Thoracic aorta endothelial cell (primary cell): ENCODE results near the gene ZDBF2. TPM values are rescaled to one million over a fixed set of nuclear protein-coding genes. Genes with fewer than 3 reads are reported as not detected.

ENCODE experiments used
- small RNA-seq: library from RNA; depleted of rRNA; stranded (forward); fragments of <200 nt; gene quantifications from one replicate; pipeline ENCODE3, GENCODE V24; 2012
- total RNA-seq: library from RNA; depleted of rRNA; stranded (reverse); fragments of >200 nt; gene quantifications from 2 replicates; pipeline ENCODE4 v1.2.3, GENCODE V29; 2012

The ZDBF2 gene
- 19.2 and 21.4 TPM in 2 replicates for total RNA-seq

DNA sequence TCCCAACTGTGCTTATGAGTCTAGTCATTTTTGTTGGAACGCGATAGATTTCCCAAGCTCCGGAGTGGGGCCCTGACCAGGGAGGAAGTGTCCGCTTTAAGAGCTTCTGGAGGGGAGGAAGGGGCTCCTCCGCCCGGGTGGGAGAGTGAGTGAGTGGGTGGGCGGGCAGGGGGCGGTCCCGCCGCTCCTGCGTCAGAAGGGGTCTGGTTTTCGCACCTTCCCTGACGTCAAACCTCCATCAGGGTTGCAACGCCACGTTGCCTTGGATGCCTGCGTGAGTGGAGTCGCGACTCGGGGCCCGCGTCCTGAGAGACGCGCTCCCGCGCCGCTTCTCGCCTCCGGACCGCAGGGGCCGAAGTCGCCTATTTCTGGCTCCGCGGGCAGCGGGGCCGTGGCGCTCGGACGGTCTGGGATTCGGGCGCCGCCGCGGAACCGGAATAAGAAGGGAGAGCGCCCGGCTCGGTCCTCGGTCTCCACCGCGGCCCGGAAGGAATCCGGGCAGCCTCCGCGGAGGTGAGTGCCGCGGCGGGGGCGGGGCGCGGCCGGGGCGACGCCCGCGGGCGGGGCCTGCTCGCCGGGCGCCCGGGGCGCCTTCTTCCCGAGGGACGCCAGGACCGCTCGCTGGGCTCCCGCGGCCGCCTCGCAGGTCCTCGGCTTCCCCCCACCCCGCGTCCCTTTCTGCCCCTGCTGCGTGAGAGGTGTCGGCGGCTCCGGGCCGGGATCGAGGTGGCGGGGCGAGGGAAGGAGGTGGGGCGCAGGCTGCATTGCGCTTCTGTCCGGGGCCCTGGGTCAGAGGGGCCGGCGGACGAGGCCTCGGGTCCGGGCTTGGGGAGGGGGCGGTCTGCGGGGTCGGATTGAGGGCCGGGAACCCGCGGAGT, at the start of gene ZDBF2:
Gene ZDBF2 (plus strand): TSS at position 230 of the 878 bp plus-strand sequence. CDS start 7,187 bp downstream, outside the sequence.

Small RNA genes within 50 kb of the gene (small RNA-seq; reads per million reads assigned to genes)
- not detected for gene HMGN1P6
- gene RN7SKP260, result not detected

Other genes starting within 250 kb of the ZDBF2 start
- gene INO80D, start 188.5 kb upstream of the ZDBF2 start, total RNA-seq, result 17.2 and 17.7 TPM in 2 replicates
- 165 and 198 TPM in 2 replicates for gene NDUFS1, start 115.2 kb upstream of the ZDBF2 start, total RNA-seq
- gene EEF1B2, start 114.8 kb upstream of the ZDBF2 start, total RNA-seq, result 573 and 681 TPM in 2 replicates
- gene ADAM23, start 168.9 kb downstream of the ZDBF2 start, total RNA-seq, result 9.0 and 11.2 TPM in 2 replicates